GM21515 (cell line): ENCODE data around the gene DPP6.

ENCODE experiments used
- ATAC-seq: cut with Tn5 transposase; IDR thresholded peaks from one replicate; pipeline ENCODE4 v1.9.1; 2021; ENCODE audit not compliant: unreplicated experiment

DPP6 gene

DNA sequence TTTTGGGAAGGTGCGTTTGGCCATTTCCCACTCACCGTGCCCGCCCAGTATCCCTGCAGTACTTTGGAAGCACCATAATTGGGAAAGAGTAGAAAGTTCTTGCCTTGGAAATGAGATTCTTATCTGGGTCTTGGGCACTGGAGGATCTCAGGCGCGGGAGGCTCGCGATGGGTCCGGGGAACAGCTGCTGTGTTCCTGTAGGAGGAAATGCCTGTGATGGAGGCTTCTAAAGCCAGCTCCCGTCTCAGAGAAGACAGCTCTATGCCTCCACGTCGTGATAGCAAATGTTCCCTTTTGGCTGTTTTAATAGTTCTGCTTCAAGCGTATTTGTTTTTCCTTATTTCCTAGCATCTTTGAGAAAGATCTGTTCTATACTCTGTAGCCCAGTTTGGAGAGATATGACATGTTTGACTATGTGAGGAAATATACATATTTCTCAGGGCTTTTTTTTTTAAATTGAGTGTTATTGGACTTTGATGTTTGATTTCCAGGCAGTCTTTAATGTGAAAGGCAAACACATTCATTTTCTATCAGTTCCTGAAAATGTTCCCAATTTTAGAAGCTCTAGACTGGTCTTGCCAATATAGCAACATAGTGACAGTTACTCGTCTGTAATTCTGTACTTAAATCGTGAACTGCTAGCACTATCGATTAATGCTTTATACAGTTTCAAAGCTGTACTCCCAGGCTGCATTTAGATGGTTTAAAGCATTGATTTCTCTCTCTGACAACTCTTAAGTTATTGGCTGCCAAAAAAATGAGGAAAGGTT lies 280.8 kb downstream of the DPP6 start:
- ATAC-seq = no peak

- ATAC-seq = no peak
Observed at GRCh38 chr7:154336295-154336694, 284.1 kb downstream of the DPP6 start.

DNA sequence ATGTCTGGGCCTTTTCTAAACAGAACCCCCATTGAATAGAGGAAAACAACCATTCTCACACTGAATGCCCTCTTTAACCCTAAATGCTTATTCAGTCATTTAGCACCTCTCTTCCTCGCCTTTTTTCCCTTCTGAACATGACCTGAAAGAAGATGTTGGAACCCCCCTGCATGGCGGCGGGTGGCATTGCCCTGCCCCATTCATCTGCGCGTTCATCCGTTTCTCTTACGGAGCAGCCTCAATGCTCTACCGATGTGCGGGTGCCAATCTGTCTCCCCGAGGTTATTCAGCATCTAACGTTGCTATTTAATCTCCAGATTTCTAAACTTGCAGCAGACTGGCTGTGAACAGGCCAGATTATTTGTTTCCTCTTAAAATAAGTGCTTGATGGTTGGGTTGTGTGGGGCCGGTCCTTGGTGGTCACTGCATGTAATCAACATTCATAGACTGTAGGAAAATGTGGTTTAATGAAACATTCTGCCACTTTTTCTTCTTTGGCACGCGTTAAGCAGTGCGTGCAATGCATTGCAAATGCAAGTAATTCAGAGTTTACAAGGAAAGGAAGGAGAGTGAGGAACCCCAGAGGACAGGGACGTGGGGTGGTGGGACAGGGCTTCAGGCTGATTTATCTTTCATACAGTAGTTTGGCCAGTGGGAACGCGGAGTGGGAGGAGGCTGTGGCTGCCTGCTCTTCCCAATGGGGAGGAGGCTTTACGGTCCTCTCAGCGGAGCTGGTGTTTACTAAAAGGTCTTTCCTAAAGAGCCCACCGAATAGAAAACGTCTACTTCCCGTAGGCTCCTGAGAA lies 286.7 kb downstream of the DPP6 start:
- no peak for ATAC-seq

DNA sequence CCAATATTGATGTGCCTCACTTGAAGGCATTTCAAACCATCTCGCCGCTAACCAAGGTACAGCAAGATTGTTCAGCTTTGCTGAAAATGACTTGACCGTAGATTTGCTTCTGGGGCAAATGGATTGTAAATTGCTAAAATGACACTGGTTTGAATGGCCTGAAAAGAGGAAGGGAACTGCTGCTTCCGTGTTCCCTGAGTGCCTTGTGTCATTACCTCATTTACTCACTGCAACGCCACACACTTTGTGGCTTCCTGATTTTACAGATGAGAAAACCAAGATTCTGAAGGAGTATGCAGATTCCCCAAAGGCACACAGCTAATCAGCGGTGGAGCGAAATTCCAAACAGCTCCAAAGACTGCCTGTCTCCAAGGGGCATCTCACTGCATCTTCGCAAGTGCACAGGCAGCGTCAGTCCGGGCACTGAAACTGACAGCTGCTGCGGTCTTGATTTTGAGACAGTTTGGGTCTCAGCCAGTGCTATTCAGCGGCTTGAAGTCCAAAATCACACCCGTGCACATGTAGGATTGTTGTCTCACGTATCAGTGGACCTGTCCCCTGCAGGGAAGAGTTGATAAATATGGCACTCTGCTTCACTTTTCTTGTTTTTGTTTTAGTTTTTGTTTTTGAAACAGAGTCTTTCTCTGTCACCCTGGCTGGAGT lies 290.9 kb downstream of the DPP6 start:
- no peak for ATAC-seq

- ATAC-seq = no peak
Observed at GRCh38 chr7:154343778-154344412, 291.7 kb downstream of the DPP6 start.

GRCh38 chr7:154345093-154345492 lies 292.9 kb downstream of the DPP6 start:
- no peak for ATAC-seq

GRCh38 chr7:154347700-154348266 lies 295.6 kb downstream of the DPP6 start:
- ATAC-seq = no peak

- no peak for ATAC-seq
Observed at GRCh38 chr7:154350892-154351291, 298.7 kb downstream of the DPP6 start.

- no peak for ATAC-seq
Observed at GRCh38 chr7:154353355-154353767, 301.2 kb downstream of the DPP6 start.

DNA sequence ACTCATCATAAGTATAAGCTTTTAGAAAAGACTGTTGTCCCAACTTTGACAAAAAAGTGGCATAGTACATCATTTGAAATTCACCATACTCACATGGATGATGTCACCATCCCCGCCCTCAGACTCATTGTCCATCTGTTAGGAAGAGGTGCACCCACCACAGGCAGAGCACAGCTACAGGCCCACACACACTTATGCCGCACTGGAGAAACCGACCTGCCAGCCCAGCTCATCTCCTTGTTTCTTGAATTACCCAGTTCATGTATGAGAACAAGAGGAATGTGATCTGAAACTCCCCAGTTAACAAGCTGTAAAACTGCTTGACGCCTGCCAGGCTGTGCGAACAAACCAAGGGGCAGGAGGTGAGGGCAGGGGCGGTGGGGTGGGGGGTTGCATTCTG lies 312.0 kb downstream of the DPP6 start:
- ATAC-seq = no peak

DNA sequence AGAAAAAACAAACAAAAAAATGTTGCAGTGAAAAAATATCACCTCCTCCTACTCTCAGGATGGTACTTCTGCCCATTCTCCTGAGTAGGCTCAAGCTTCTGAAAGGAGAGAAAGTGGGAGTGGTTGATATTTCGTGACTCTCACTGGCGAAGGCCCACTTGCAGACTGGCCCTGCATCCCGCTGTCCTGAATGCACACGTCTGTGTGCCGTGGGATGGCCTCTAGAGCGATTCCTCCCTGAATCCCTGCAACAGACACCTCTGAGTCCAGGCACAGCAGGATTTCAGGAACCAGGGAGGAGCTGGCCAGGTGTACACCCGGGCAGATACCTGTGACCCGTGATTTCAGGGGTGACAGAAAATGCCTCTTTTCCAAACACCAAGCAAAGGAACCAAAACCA lies 319.2 kb downstream of the DPP6 start:
- ATAC-seq = no peak

- no peak for ATAC-seq
Observed at GRCh38 chr7:154372011-154372601, 319.9 kb downstream of the DPP6 start.

DNA sequence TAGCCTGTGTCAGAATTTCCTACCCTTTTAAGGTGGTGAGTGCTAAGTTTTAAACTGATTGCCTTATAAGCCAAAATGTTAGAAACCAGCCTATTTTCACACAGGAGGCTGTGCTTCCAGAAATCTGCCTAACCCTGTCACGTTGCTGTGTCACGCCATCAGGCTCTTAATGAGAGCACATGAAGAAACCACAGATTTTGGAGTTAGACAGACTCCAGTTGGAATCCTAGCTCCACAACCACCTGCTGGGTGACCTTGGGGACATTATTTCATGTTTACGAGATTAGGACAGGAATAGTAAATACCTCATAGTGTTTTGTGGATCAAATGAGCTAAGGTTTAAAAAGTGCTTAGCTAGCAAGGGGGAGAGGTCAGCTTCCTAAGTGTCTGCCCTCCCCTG lies 321.8 kb downstream of the DPP6 start:
- no peak for ATAC-seq

- ATAC-seq = no peak
Observed at GRCh38 chr7:154375956-154376355, 323.8 kb downstream of the DPP6 start.

- no peak for ATAC-seq
Observed at GRCh38 chr7:154380771-154381170, 328.6 kb downstream of the DPP6 start.

GRCh38 chr7:154383045-154383444 lies 330.8 kb downstream of the DPP6 start:
- no peak for ATAC-seq

DNA sequence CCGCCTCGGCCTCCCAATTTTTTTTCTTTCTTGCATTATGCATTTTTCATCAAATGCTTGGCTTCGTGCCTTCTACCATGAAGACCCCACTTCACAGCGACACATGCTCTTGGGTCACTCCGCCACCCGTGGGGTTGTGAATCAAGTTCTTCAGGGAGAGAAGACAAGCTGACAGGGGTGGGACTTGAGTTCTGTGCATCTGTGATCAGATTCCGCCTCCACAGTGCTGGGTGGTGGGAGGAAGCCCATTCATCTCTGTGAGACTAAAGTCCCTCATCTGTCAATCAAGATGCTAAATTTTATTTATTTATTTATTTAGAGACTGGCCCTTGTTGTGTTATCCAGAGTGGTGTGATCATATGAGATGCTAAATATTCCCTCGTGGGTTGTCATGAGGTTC lies 333.0 kb downstream of the DPP6 start:
- no peak for ATAC-seq

DNA sequence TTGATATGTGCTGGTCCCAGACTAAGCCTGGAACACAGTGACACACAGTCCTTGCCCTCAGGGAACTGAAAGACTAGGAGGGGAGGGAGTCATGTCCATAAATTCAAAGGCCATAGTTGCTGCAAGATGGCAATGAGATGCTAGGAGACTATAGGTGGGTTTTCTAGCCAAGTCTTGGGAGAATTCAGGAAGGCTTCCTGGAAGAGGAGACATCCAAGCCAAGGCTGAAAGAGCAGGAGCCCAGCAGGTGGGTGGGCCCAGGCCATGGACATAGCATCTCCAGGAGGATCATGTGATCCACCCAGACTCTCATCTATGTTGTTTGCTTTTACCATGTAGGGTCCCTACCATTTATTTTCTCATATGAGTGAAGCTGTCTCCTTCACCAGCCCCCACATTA lies 335.1 kb downstream of the DPP6 start:
- ATAC-seq = no peak

- no peak for ATAC-seq
Observed at GRCh38 chr7:154388412-154388811, 336.2 kb downstream of the DPP6 start.

- ATAC-seq = no peak
Observed at GRCh38 chr7:154388999-154389398, 336.8 kb downstream of the DPP6 start.

- ATAC-seq = no peak
Observed at GRCh38 chr7:154390961-154391360, 338.8 kb downstream of the DPP6 start.
